DMS53 treated with DMSO at 0.1 percent for 48 hours (cell line): ENCODE measurements around the gene IPMK.
A peak's percentile ranks its signal among the peaks of the same experiment; 100 is the strongest.
"Not testable (repeated sequence)": the region's sequence is repeated elsewhere in the genome, so short reads cannot be mapped to it uniquely, and the experiment has no call there.

ENCODE experiments used
- DNase-seq: peaks from one replicate; lab custom pipeline; 2025; ENCODE audit not compliant: unreplicated experiment; lab: John Stamatoyannopoulos, UW

The IPMK gene

GRCh38 chr10:58229856-58230255, 37.8 kb downstream of the IPMK start:
- not testable (repeated sequence) for DNase-seq

- no peak for DNase-seq
Observed at GRCh38 chr10:58225654-58226053, 42.0 kb downstream of the IPMK start.

GRCh38 chr10:58220769-58221451, 46.8 kb downstream of the IPMK start:
- no peak for DNase-seq

GRCh38 chr10:58219875-58220274, 47.8 kb downstream of the IPMK start:
- no peak for DNase-seq

GRCh38 chr10:58217612-58218011, 50.1 kb downstream of the IPMK start:
- no peak for DNase-seq

GRCh38 chr10:58212622-58213021, 55.1 kb downstream of the IPMK start:
- no peak for DNase-seq

- DNase-seq, result no peak
Observed at GRCh38 chr10:58210160-58210559, 57.5 kb downstream of the IPMK start.

GRCh38 chr10:58209669-58210068, 58.0 kb downstream of the IPMK start:
- no peak for DNase-seq

- DNase-seq, result no peak
Observed at GRCh38 chr10:58206251-58206650, 61.4 kb downstream of the IPMK start.

- no peak for DNase-seq
Observed at GRCh38 chr10:58201704-58202103, 66.0 kb downstream of the IPMK start.

- no peak for DNase-seq
Observed at GRCh38 chr10:58189269-58189668, 78.4 kb downstream of the IPMK start.

- no peak for DNase-seq
Observed at GRCh38 chr10:58184120-58184670, 83.5 kb downstream of the IPMK start.

- DNase-seq, result no peak
Observed at GRCh38 chr10:58180666-58181065, 87.0 kb downstream of the IPMK start.

GRCh38 chr10:58179238-58179637, 88.5 kb downstream of the IPMK start:
- DNase-seq, result no peak

GRCh38 chr10:58178811-58179210, 88.9 kb downstream of the IPMK start:
- no peak for DNase-seq

GRCh38 chr10:58177362-58177947, 90.2 kb downstream of the IPMK start:
- DNase-seq, result peak; percentile 65

- no peak for DNase-seq
Observed at GRCh38 chr10:58175990-58176900, 91.4 kb downstream of the IPMK start.

- no peak for DNase-seq
Observed at GRCh38 chr10:58174831-58175230, 92.9 kb downstream of the IPMK start.

GRCh38 chr10:58173391-58173790, 94.3 kb downstream of the IPMK start:
- no peak for DNase-seq

GRCh38 chr10:58171146-58171545, 96.5 kb downstream of the IPMK start:
- DNase-seq, result no peak

GRCh38 chr10:58164517-58164916, 103.2 kb downstream of the IPMK start:
- no peak for DNase-seq

- no peak for DNase-seq
Observed at GRCh38 chr10:58158806-58159205, 108.9 kb downstream of the IPMK start.
